ENCODE results near the gene GPI.

GPI gene

DNA sequence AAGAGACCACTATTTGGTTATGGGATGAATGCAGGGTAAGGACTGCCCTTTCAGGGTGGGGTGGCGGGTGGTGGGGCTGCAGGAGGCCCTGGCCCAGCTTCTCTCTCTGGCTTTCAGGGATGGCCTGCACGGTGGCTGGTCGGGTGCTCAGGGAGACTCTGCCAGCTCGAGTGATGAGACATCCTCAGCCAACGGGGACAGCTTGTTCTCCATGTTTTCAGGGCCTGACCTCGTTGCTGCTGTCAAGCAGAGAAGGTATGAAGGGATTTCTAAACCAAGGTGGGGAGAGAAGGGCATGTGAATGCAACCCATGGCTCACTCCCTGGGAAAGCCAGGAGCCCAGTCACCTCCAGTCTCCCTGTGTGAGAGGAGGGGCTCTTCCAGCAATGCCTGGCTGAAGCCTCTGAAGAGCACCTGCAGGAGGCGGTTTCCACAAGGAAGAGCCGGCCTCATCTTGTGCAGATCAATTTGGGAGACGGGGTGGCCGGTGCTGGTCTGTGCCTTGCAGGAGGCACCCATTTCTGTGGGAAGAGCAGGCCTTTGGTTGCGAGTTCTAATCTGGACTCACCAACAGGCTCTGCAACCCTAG, 16.0 kb upstream of the GPI start:
- no peak for DNase-seq (ENCODE audit: low read depth, low spot score)
- TF ChIP-seq, protein P1, sequence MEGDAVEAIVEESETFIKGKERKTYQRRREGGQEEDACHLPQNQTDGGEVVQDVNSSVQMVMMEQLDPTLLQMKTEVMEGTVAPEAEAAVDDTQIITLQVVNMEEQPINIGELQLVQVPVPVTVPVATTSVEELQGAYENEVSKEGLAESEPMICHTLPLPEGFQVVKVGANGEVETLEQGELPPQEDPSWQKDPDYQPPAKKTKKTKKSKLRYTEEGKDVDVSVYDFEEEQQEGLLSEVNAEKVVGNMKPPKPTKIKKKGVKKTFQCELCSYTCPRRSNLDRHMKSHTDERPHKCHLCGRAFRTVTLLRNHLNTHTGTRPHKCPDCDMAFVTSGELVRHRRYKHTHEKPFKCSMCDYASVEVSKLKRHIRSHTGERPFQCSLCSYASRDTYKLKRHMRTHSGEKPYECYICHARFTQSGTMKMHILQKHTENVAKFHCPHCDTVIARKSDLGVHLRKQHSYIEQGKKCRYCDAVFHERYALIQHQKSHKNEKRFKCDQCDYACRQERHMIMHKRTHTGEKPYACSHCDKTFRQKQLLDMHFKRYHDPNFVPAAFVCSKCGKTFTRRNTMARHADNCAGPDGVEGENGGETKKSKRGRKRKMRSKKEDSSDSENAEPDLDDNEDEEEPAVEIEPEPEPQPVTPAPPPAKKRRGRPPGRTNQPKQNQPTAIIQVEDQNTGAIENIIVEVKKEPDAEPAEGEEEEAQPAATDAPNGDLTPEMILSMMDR (IDR thresholded peaks at IDR 0.05; ENCODE audit: low read depth, low read length), result no peak
- in situ Hi-C loops (cut with HindIII; ENCODE audit: low sequenced_read_pairs), result no loop called here
- no peak overlapping the region for H3K4me3 ChIP-seq (ENCODE audit: low read depth, low read length)

DNA sequence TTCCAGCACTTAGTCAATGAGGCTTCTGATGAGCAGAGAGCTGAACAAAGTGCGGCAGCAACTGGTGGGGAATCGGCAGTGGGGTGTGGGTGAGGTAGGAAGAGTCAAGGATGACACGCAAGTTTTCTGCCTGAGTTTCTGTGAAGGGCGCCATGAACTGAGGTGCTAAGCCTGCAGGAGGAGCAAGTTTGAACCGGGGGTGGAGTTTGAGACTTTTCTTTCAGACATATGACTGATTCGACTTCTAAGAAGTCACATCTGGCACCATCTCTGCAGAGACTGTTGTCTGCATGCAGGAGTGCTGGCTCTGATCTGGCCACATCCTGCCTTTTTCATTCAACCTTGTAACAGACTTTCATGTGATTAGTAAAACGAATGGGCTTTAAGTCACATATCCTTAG, 14.8 kb upstream of the GPI start:
- DNase-seq (ENCODE audit: low read depth, low spot score), result no peak
- in situ Hi-C loops (cut with HindIII; ENCODE audit: low sequenced_read_pairs), result no loop called here
- no peak overlapping the region for H3K4me3 ChIP-seq (ENCODE audit: low read depth, low read length)
- TF ChIP-seq, protein P1 (IDR thresholded peaks at IDR 0.05; ENCODE audit: low read depth, low read length), result no peak

DNA sequence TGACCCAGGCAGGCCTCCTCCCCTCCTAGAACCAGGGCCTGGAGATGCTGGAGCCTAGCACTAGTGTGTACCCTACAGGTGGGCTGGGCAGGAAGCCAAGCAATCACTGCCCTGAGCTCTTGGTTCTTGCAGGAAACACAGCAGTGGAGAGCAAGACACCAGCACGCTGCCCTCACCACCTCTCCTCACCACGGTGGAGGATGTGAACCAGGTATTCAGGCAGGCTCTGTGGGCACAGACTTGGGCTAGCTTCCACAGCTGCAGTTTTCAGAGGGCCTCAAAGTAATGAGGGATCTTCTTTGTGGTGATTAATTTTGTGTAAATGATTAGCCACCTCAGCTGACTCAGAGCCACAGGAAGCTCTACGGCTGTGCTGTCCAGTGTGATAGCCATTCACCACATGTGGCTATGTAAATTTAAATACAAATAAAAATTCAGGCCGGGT, 13.6 kb upstream of the GPI start:
- TF ChIP-seq, protein P1 (IDR thresholded peaks at IDR 0.05; ENCODE audit: low read depth, low read length), result no peak
- in situ Hi-C loops (cut with HindIII; ENCODE audit: low sequenced_read_pairs), result no loop called here
- no peak for DNase-seq (ENCODE audit: low read depth, low spot score)
- no peak overlapping the region for H3K4me3 ChIP-seq (ENCODE audit: low read depth, low read length)

DNA sequence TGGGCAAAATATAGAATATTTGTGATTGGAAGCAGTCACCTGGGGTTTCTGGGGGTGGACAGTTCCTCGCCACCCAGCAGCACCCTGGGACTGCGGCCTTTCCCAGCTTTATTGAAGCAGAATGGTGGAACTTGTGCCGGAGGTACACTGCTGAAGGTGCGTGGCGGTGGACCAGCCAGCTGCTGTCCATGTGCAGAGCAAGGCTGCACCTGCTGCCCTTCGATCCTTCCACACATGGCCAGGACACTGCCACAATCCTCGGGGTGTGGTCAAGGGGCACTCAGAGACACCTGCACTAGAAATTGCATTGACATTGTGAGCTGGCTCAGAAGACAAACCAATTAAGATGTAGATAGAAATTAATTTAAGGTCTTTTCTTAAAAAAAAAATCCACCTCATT, 11.4 kb upstream of the GPI start:
- no peak for DNase-seq (ENCODE audit: low read depth, low spot score)
- TF ChIP-seq, protein P1 (IDR thresholded peaks at IDR 0.05; ENCODE audit: low read depth, low read length), result no peak
- no peak overlapping the region for H3K4me3 ChIP-seq (ENCODE audit: low read depth, low read length)
- in situ Hi-C loops (cut with HindIII; ENCODE audit: low sequenced_read_pairs), result no loop called here

DNA sequence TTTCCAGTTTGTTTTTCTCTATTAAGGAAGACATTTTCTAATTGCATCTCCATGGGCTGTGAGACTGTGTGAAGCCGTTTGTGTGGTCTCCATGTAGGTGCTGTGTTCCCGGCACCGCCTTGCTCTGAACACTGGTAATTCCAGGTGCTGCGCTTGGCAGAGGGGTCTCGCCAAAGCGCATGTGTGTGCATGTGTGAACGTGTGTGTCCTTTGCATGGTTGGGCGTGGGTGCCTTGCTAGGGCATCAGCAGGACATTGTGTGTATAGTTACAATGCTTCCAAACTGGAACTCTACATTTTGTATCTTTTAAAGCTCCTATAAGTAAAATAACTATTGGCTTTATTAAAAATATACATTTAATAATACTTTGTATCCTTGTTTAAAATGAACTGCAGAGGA, 9.8 kb upstream of the GPI start:
- in situ Hi-C loops (cut with HindIII; ENCODE audit: low sequenced_read_pairs), result no loop called here
- DNase-seq (ENCODE audit: low read depth, low spot score), result no peak
- no peak overlapping the region for H3K4me3 ChIP-seq (ENCODE audit: low read depth, low read length)
- TF ChIP-seq, protein P1 (IDR thresholded peaks at IDR 0.05; ENCODE audit: low read depth, low read length), result no peak

DNA sequence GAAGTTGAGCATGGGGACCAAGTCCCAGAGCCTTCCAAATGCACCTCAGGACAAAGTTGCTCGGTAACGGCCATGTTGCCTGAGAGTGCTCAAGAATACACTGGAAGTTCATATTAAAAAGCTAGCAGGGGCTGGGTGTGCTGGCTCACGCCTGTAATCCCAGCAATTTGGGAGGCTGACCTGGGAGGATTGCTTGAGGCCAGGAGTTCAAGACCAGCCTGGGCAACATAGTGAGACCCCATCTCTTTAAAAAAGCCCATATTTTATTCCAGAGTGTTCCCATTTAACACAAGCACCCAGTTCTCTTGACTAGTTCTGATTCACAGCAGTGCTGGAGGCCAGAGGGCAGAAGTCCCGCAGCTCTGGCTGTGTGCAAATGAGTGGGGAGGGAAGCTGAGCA, 8.1 kb upstream of the GPI start:
- DNase-seq (ENCODE audit: low read depth, low spot score), result no peak
- in situ Hi-C loops (cut with HindIII; ENCODE audit: low sequenced_read_pairs), result no loop called here
- TF ChIP-seq, protein P1 (IDR thresholded peaks at IDR 0.05; ENCODE audit: low read depth, low read length), result no peak
- no peak overlapping the region for H3K4me3 ChIP-seq (ENCODE audit: low read depth, low read length)

DNA sequence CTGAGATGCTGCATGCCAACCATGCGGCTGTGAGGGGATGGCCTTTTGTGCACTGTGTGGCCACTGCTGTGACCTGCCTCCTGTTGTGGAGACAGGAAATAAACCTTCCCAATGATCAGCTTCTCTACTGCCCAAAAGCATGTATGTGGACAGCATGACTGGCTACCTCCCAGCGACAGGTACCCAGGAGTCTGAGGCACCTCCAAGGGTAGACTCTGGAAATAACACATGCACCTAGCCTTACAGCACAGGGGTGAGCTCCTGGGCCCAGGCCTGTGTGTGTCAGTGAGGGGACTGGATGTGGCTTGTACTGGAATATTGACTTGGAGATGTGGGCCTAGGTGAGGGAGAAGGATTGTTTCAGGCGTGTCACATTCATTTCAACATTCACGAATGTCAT, 7.6 kb upstream of the GPI start:
- no peak for DNase-seq (ENCODE audit: low read depth, low spot score)
- in situ Hi-C loops (cut with HindIII; ENCODE audit: low sequenced_read_pairs), result no loop called here
- TF ChIP-seq, protein P1 (IDR thresholded peaks at IDR 0.05; ENCODE audit: low read depth, low read length), result no peak
- no peak overlapping the region for H3K4me3 ChIP-seq (ENCODE audit: low read depth, low read length)

Measured in astrocyte of the spinal cord (primary cell).